Measurements from ENCODE around the gene MTIF3.

The MTIF3 gene

DNA sequence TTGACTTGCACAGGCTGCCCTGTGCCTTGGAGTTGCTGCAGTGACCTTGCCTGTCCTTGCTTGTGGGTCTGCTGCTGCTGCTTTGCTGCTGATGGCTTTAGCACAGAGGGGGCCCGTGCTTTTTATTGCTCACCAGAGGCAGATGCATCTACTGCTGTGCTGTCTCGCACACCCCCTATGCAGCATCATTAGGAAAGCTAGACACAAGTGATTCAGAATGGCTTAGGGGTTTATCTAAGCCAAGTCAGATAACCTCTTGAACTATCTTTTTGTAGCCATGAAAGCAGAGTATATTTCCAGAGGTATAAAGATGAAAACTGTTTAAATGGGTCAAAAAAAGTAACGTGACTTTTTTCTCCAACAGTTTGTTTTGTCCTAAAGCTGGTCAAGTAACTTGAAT, 18.2 kb downstream of the MTIF3 start:
- H3K4me3 ChIP-seq (replicated peaks; ENCODE audit: low read depth, low read length): no peak overlapping the region
- TF ChIP-seq, protein P1, sequence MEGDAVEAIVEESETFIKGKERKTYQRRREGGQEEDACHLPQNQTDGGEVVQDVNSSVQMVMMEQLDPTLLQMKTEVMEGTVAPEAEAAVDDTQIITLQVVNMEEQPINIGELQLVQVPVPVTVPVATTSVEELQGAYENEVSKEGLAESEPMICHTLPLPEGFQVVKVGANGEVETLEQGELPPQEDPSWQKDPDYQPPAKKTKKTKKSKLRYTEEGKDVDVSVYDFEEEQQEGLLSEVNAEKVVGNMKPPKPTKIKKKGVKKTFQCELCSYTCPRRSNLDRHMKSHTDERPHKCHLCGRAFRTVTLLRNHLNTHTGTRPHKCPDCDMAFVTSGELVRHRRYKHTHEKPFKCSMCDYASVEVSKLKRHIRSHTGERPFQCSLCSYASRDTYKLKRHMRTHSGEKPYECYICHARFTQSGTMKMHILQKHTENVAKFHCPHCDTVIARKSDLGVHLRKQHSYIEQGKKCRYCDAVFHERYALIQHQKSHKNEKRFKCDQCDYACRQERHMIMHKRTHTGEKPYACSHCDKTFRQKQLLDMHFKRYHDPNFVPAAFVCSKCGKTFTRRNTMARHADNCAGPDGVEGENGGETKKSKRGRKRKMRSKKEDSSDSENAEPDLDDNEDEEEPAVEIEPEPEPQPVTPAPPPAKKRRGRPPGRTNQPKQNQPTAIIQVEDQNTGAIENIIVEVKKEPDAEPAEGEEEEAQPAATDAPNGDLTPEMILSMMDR (IDR thresholded peaks at IDR 0.05; ENCODE audit: low read depth, low read length, missing control alignments): no peak
- no peak for DNase-seq (ENCODE audit: extremely low read depth, low read depth)

DNA sequence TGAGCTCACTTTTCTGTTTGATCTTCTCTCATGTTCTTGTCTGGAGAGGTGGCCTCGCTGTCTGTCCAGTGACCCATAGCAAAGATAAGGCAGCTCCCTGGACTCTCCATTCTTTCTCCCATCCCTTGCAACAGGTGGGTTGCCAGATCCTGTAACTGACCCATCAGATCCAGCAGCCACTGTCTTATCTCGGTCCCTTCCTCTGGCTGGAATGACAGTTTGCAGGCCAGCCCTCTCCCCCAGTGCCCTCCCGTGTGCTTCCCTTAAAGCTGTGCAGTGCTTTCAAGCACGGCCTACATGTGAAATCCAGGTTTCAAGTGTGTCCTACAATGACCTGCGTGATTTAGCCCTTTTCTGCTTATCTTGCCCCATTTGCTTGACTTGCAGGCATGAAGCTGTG, 22.2 kb downstream of the MTIF3 start:
- no peak for DNase-seq (ENCODE audit: extremely low read depth, low read depth)

GRCh38 chr13:27427641-27428040, 22.7 kb downstream of the MTIF3 start:
- DNase-seq (ENCODE audit: extremely low read depth, low read depth): no peak
- TF ChIP-seq, protein P1 (IDR thresholded peaks at IDR 0.05; ENCODE audit: low read depth, low read length, missing control alignments): no peak
- peak overlapping the region; percentile 79; the same call in 1 of the 2 replicates for H3K4me3 ChIP-seq (replicated peaks; ENCODE audit: low read depth, low read length)

More for the DNA sequence above, 22.2 kb downstream of the MTIF3 start:
- H3K4me3 ChIP-seq (replicated peaks; ENCODE audit: low read depth, low read length): no peak overlapping the region
- TF ChIP-seq, protein P1 (IDR thresholded peaks at IDR 0.05; ENCODE audit: low read depth, low read length, missing control alignments): no peak

DNA sequence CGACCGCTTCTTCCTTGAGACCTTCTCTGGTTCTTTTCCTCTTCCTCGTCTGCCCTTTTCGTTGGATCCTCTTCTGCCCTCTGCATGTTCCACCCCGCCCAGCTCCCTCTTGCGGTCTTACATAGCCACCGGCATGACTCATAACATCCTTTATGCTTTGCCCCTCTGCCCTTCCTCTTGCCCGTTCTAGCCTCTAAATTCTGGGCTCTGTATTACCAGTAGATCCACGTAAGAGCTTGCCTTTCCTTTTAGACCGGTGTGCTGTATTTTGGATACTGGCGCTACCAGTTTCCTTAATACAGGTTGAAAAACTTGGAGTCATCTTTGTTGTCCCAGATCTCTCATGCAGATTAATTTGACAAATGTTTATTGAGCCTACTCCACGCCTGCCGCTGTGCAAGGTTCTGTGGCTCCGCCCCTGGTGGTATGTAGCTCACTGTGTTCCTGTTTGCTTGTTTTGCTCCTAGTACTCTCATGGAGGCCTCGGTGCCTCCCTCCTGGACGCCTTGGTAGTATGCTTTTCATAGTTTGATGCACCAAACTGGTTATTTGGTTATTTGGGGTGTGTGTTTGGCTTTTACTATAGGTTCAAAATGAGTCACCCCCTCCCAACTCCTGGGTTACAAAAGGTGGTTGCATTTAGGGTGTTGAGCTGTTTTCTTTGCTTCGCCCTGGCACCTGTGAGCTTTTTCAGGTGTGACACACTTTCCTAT, 24.3 kb downstream of the MTIF3 start:
- TF ChIP-seq, protein P1 (IDR thresholded peaks at IDR 0.05; ENCODE audit: low read depth, low read length, missing control alignments): peak; percentile 52
- DNase-seq (ENCODE audit: extremely low read depth, low read depth): peak; percentile 68
- H3K4me3 ChIP-seq (replicated peaks; ENCODE audit: low read depth, low read length): peak overlapping the region; percentile 79

DNA sequence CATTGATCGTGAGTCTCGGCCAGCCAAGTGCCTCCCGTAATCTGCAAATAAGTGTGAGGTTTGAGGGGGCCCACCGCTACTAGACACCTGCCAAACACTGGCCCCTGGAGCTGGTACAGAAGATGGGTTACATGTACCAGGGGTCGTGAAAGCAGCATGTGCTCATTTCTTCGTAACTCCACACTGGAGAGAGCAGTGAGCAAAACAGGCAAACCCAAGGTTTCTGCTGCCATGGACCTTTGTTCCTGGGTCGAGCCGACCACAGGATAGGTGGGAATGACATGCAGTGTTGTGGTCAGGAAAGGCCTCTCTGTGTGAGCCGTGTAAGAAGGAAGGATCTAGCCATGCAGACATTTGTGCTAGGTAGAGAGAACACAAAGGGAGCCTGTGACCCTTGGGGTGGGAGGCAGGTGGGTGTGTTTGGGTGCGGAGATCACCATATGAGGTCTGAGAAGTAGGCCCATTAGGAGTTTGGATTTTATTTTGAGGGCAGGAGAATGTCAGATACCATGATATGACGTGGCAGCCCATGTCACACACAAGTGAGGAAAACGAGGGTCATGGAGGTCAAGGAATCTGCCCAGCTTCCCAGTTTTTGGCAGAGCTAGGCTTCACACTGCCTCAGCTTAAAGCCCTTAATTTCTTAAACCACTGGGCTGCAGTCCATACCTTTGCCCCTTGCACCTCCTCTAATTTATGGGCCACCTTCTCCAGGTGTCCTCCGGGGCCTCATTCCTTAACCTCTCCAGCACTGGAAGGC, 25.0 kb downstream of the MTIF3 start:
- no peak for DNase-seq (ENCODE audit: extremely low read depth, low read depth)
- peak overlapping the region; percentile 79 for H3K4me3 ChIP-seq (replicated peaks; ENCODE audit: low read depth, low read length)
- TF ChIP-seq, protein P1 (IDR thresholded peaks at IDR 0.05; ENCODE audit: low read depth, low read length, missing control alignments): no peak

DNA sequence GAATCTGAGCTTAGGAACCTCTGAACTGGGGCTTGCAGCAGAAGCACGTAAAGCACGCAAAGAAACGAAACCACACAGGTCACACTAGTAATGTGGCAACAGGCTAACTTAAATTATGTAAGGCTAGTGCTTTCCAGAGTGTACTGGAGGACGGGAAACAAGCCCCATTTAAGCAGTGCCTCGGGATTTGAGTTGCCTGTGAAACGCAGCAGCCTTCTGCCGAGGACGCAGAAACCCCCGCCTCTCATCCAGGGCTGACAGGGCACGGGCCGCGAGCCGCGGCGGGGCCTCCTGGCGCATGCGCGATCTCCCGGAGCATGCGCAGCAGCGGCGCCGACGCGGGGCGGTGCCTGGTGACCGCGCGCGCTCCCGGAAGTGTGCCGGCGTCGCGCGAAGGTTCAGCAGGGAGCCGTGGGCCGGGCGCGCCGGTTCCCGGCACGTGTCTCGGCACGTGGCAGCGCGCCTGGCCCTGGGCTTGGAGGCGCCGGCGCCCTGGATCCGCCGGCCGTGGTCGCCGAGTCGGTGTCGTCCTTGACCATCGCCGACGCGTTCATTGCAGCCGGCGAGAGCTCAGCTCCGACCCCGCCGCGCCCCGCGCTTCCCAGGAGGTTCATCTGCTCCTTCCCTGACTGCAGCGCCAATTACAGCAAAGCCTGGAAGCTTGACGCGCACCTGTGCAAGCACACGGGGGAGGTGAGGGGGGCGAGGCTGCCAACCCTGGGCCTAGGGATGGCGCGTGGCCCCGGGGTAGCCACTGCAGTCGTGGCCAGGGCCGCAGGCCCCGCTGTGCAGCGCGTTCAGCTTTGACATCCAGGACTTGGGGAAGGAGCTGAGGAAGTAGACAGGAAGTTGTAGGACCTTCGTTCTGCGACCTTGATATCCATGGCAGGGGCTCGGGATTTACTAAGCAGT, 25.9 kb downstream of the MTIF3 start, which contains the start of gene GTF3A:
GTF3A (plus strand) TSS at position 374 of the 912 bp plus-strand sequence.
- H3K4me3 ChIP-seq (replicated peaks; ENCODE audit: low read depth, low read length): peak within 1 kb of the TSS; percentile 79
- TF ChIP-seq, protein P1 (IDR thresholded peaks at IDR 0.05; ENCODE audit: low read depth, low read length, missing control alignments): no peak
- DNase-seq (ENCODE audit: extremely low read depth, low read depth): peak; percentile 32
